Head of caudate nucleus (tissue), 42 donors: ENCODE data around the gene CES3.
A peak's percentile ranks its signal among the peaks of the same experiment; 100 is the strongest.

ENCODE experiments used
- DNase-seq, 42 donors: peaks; one replicate each; pipeline versions ENCODE4 v3.0.0 to v3.0.0-alpha.2; 2020 to 2021; ENCODE audit warnings: mixed read lengths in 7 of 42
- intact Hi-C: fragments of 100-400 bp; cut with DNase I; formaldehyde crosslinking; loops from one replicate; pipeline ENCODE4 v1.15.0; 2022

The CES3 gene

DNA sequence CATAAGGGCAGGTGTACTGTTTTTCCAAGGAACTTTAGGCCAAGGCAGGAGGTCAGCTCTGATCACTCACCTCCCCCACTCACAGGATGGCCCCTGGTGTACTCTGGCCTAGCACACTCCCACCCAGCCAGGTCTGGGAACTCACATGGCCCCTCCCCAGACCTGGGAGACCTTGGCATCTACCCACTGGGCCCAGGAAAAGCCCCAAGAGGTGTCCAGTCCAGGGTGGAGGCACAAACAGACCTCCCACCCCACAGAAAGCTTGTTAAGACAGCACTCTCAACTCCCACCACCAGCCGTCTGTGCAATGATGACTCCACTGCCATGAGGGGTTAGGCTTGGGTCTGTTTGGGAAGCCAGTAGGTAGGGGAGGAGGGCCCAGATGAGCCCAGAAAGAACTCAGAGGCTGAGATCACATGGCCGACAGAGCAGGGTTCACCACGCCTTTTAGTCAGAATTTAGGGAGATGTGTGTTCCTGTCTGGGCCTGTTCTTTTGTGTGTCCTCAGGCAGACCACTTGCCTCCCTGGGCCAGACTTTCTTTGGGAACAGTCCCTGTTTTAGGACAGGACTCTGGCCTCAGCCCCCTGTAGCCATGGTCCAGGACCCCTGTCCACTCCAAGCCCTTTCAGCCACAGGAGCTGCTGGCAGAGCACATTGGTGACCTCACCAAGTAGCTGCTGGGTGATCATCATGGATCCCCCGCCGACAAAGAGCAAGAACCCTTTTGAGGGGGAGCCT is 55.8 kb downstream of the CES3 start:
- DNase-seq, result peak in 10 of 42 donors; percentile 3 to 27 (median 10)
- intact Hi-C loops, result loop anchor here (10.0 kb wide), 1 partner anchor 138 kb away; the partner anchor contains the start of genes B3GNT9, FBXL8 and TRADD

DNA sequence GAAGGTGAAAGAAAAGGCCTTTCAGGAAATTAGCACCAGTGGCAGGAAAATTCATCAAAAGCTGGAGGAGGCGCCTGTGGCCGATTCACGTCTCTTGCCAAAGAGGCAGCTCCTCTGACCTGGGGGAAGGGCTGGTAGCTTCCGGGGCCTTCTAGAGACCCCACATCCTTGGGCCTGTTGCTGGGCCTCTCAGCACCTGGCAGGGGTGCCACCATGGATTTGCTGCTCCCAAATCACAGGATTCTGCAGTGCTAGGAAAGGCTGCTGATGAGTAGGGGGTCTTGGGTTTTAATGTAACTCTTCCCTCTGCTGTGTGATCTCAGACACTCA is 56.3 kb downstream of the CES3 start:
- peak in 7 of 42 donors; percentile 1 to 24 (median 8) for DNase-seq
- intact Hi-C loops, result loop anchor here (10.0 kb wide), 1 partner anchor 137 kb away; the partner anchor contains the start of genes B3GNT9, FBXL8 and TRADD

DNA sequence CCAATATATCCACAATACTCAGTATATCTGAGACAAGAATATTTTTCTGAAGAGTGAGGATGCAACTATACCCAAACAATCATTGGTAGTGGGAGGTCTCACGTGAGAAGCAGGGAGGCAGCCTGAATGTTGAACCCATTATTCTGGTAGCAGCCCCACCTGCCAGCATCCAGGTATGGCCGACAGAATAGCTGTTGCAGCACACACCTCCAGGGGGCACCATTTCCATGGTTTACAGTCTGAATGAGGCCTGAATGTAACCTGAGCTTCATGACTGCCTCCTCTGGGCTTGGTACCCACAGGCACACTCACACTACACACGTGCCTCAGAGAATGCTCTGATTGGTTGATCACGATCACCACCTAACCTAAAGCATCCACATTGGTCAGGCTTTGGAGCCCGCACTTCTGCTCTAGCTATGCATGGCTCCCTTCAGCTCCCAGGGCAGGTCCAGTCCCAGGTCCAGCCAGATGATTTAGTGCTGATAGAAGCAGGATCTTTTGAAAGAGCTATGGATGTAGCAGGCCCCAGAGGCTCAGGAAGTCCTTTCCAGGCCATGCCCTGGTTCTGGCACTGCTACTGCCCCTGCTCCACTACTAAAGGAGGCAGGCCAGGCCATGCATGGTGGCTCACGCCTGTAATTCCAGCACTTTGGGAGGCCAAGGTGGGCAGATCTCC is 56.9 kb downstream of the CES3 start:
- DNase-seq, result peak in 41 of 42 donors; percentile 48 to 91 (median 76)

DNA sequence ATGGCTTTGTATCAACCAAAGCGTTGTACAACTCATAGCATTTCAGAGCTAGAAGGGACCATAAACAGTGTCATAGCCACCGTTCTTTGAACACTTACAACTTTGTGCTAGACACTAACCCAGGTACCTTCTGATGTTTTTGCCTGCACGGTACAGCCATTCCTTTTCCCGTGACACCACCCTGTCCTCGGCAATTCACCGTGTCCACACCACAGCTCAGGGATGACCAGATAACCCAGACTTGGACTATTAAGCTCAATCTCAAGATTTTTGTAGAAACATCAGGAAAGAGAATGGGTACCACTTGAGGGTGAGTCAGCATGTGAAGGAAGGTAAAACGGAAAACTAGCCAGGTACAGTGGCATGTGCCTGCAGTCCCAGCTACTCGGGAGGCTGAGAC is 58.1 kb downstream of the CES3 start:
- DNase-seq, result peak in 5 of 42 donors; percentile 7 to 26 (median 17)
- intact Hi-C loops, result loop anchor here (10.0 kb wide), 1 partner anchor 136 kb away; the partner anchor contains the start of genes B3GNT9, FBXL8 and TRADD

More for the DNA sequence above, 56.9 kb downstream of the CES3 start:
- intact Hi-C loops, result loop anchor here (10.0 kb wide), 1 partner anchor 137 kb away; the partner anchor contains the start of genes B3GNT9, FBXL8 and TRADD

DNA sequence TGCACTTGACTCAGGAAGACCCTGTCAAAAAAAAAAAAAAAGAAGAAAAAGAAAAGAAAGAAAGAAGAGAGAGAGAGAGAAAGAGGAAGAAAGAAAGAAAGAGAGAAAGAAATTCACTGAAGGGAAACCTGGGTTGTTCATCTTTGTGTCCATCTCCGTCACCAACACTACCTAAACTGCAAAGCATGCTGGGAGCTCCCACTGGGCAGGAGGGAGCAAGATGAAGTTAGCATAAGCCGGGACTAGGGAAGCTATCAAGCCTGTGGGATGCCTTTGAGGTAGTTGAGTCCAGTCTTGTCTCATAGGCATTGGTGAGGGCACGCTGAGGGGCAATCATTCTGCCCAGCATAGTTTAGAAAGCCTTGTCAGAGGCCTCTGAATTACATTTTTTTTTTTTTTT is 60.3 kb downstream of the CES3 start:
- peak in 9 of 42 donors; percentile 0 to 30 (median 4) for DNase-seq
- intact Hi-C loops, result loop anchor here (10.0 kb wide), 1 partner anchor 57 kb away; the partner anchor contains the start of gene CES3

DNA sequence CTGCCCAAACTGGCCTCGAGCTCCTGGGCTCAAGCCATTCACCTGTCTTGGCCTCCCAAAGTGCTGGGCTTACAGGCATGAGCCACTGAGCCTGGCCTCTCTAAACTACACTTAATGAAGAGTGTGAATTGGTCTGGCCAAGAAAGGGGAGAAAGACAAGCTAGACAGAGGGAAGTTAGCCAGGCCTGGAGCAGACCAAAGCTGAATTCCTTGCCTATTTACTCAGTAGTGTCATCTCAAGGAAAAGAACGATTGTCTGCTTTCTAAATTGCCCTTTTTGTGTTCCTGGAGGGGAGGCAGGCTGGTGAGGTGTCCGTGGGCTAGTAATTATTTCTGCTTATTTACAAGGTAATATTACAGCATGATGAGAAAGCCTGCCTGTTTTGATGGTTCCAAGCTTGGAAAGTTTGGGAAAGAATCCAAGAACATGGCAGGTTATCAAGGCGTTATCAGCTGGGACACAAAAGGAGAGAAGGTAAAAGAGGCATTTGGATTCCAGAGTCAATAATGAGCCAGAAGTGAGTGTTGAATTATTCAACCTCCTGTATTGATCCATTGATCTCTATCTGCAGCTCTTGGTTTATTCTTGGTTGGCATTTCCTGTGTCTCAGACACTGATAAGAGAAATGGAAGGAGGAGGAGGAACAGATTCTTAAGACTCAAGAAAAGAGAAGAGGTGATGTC is 61.6 kb downstream of the CES3 start:
- intact Hi-C loops, result loop anchor here (10.0 kb wide), 1 partner anchor 58 kb away; the partner anchor contains the start of gene CES3
- peak in 4 of 42 donors; percentile 1 to 14 (median 4) for DNase-seq

DNA sequence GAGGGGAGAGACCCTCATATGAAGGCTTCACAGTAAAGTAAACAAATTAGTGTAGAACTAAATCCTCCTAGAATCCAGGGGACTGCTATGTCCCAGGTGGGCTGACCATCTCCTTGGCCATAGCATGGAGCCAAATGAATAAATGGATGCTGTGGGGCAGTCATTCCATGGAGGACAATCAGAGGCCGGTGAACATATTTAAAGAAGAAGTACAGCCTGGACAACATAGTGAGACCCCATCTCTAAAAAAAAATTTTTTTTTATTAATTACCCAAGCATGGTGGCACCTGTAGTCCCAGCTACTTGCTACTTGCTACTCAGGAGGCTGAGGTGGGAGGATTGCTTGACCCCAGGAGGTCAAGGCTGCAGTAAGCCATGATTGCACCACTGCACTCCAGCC is 62.6 kb downstream of the CES3 start:
- intact Hi-C loops, result loop anchor here (10.0 kb wide), 1 partner anchor 59 kb away; the partner anchor contains the start of gene CES3
- DNase-seq, result peak in 2 of 42 donors; percentile 2 to 5
